Loucy (cell line): ENCODE measurements around the gene BAZ1A.

Experiments
- EZH2phosphoT487 ChIP-seq: fragments of 200-600 bp; IDR thresholded peaks from 2 replicates; pipeline ENCODE4 v1.6.1; 2018; ENCODE audit warnings: antibody characterized with exemption, mild to moderate bottlenecking, moderate library complexity, borderline replicate concordance
- TF ChIP-seq, protein P1 (sequence below): fragments of 200-600 bp; sonication (generic); conservative IDR thresholded peaks from 2 replicates; pipeline ENCODE4 v1.5.1; 2014; ENCODE audit warnings: mild to moderate bottlenecking, antibody characterized with exemption, low read length

DNA sequence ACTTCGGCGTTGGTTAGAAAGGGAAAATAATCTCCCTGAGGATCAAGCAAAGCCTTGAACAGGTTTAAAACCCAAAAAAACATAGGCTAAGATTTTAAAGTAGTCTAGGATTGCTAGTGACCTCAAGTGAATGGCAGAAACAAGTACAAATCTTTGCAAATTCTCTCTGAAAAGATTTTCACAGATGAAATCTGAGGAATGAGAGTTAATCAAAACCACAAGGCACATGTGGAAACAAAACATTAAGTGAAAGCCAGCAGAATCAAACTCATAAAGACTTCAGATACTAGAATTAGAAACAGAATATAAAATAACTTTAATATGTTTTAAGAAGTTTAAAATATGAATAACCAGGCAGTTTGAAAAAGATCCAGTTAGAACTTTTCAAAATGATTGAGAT is 108.6 kb downstream of the BAZ1A start:
- TF ChIP-seq, protein P1, sequence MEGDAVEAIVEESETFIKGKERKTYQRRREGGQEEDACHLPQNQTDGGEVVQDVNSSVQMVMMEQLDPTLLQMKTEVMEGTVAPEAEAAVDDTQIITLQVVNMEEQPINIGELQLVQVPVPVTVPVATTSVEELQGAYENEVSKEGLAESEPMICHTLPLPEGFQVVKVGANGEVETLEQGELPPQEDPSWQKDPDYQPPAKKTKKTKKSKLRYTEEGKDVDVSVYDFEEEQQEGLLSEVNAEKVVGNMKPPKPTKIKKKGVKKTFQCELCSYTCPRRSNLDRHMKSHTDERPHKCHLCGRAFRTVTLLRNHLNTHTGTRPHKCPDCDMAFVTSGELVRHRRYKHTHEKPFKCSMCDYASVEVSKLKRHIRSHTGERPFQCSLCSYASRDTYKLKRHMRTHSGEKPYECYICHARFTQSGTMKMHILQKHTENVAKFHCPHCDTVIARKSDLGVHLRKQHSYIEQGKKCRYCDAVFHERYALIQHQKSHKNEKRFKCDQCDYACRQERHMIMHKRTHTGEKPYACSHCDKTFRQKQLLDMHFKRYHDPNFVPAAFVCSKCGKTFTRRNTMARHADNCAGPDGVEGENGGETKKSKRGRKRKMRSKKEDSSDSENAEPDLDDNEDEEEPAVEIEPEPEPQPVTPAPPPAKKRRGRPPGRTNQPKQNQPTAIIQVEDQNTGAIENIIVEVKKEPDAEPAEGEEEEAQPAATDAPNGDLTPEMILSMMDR = no peak
- no peak for TF ChIP-seq EZH2phosphoT487
